Natural killer cell (primary cell): Measurements from ENCODE around the gene PRRT1B. TPM values are rescaled to one million over a fixed set of nuclear protein-coding genes. Genes with fewer than 3 reads are reported as not detected.

Source experiments
- ATAC-seq, 3 donors: fragments of 150-1000 bp in 2 of 3; fragments of 200-7000 bp in 1 of 3; cut with Tn5 transposase; 1 replicate in 1 of 3; 2 replicates in 2 of 3; pipeline ENCODE4 v1.10.0; 2021; ENCODE audit warnings: mild to moderate bottlenecking in 2 of 3, moderate library complexity in 2 of 3
- DNase-seq, 2 donors: peaks; one replicate each; pipeline versions ENCODE4 v3.0.0 to v3.0.0-alpha.2; 2013 to 2021; ENCODE audit warnings: mixed read lengths in 1 of 2
- H3K27ac ChIP-seq: one replicate; pipeline ENCODE4 v1.5.1; 2013; ENCODE audit warnings: mild to moderate bottlenecking, low read length
- H3K27me3 ChIP-seq: one replicate; pipeline ENCODE4 v1.6.1; 2013; ENCODE audit warnings: low read length; ENCODE audit not compliant: control insufficient read depth, insufficient read depth
- H3K36me3 ChIP-seq: one replicate; pipeline ENCODE4 v1.6.1; 2013; ENCODE audit warnings: low read length; ENCODE audit not compliant: control insufficient read depth, insufficient read depth
- H3K4me1 ChIP-seq: one replicate; pipeline ENCODE4 v1.6.1; 2013; ENCODE audit warnings: low read length; ENCODE audit not compliant: control insufficient read depth, insufficient read depth
- H3K4me3 ChIP-seq: one replicate; pipeline ENCODE4 v1.5.1; 2013; ENCODE audit warnings: low read length
- H3K9me3 ChIP-seq: one replicate; pipeline ENCODE4 v1.6.1; 2013; ENCODE audit warnings: low read length; ENCODE audit not compliant: control insufficient read depth, insufficient read depth
- H3K27ac Mint-ChIP-seq, 2 donors: one replicate each; pipeline ENCODE4 v1.8.0; 2022; ENCODE audit warnings: mild to moderate bottlenecking in 2 of 2, mixed read lengths in 2 of 2, moderate library complexity in 1 of 2
- H3K27me3 Mint-ChIP-seq, 2 donors: one replicate each; pipeline ENCODE4 v1.8.0; 2022; ENCODE audit warnings: low read depth in 2 of 2, mixed read lengths in 2 of 2
- H3K36me3 Mint-ChIP-seq: one replicate; pipeline ENCODE4 v1.8.0; 2022; ENCODE audit warnings: mixed read lengths
- H3K4me1 Mint-ChIP-seq, 2 donors: one replicate each; pipeline ENCODE4 v1.8.0; 2022; ENCODE audit warnings: mixed read lengths in 2 of 2
- H3K4me3 Mint-ChIP-seq: one replicate; pipeline ENCODE4 v1.8.0; 2022; ENCODE audit warnings: mild to moderate bottlenecking, moderate library complexity, mixed read lengths
- H3K9me3 Mint-ChIP-seq, 2 donors: one replicate each; pipeline ENCODE4 v1.8.0; 2022; ENCODE audit warnings: mixed read lengths in 2 of 2
- CTCF ChIP-seq: fragments of 200-600 bp; IDR thresholded peaks from one replicate; pipeline ENCODE4 v1.8.0; 2022; ENCODE audit warnings: antibody characterized with exemption
- WGBS: methylation state at CpG from one replicate; pipeline ENCODE4 v1.1.7; 2013; ENCODE audit warnings: missing lambda C conversion rate; ENCODE audit not compliant: insufficient coverage; 5-methylcytosine and 5-hydroxymethylcytosine counted together
- intact Hi-C: fragments of 100-400 bp; cut with micrococcal nuclease; formaldehyde crosslinking; loops from one replicate; pipeline ENCODE4 v1.14.2; 2022
- total RNA-seq, 4 donors: library from RNA; stranded (reverse); fragments of 120-200 nt in 1 of 4; gene quantifications; one replicate each; pipeline versions ENCODE4 v1.2.3 to v1.2.4, GENCODE V29; 2013 to 2022

The PRRT1B gene
- total RNA-seq, 3 donors from 2014 or later (not counting 1 experiment from before 2014, with no cell fraction given): not detected

- H3K27ac ChIP-seq: no peak overlapping the region
- peak overlapping the region; percentile 10 for H3K4me3 Mint-ChIP-seq
- no peaks in the 10 kb centered on the region for H3K36me3 Mint-ChIP-seq
- H3K4me1 Mint-ChIP-seq: peaks cover 40 to 44% of the 10 kb centered on the region in 2 donors
- no peaks in the 10 kb centered on the region for H3K27me3 ChIP-seq
- 87% methylated on average over 7 of the region's 7 CpGs for WGBS
- H3K36me3 ChIP-seq: peaks cover 45% of the 10 kb centered on the region
- peak in 1 of 2 donors; percentile 27 for DNase-seq
- intact Hi-C loops: no loop called here
- ATAC-seq: no peak
- H3K9me3 ChIP-seq: no peaks in the 10 kb centered on the region
- H3K27ac Mint-ChIP-seq: peak overlapping the region; percentile 79 to 81
- no peaks in the 10 kb centered on the region for H3K27me3 Mint-ChIP-seq
- no peak for TF ChIP-seq CTCF
- H3K4me1 ChIP-seq: peaks cover 47% of the 10 kb centered on the region
- no peaks in the 10 kb centered on the region for H3K9me3 Mint-ChIP-seq
- H3K4me3 ChIP-seq: no peak overlapping the region
Measured at GRCh38 chr9:131499254-131499767, 46.0 kb upstream of the PRRT1B start.

GRCh38 chr9:131500377-131500776 is 44.9 kb upstream of the PRRT1B start:
- H3K27ac ChIP-seq: peak overlapping the region; percentile 51
- H3K36me3 Mint-ChIP-seq: no peaks in the 10 kb centered on the region
- intact Hi-C loops: loop anchor here (5.0 kb wide), 1 partner anchor 237 kb away; no protein-coding TSS in a partner anchor
- peak overlapping the region; percentile 79 to 81 for H3K27ac Mint-ChIP-seq
- ATAC-seq (peak; percentile 49 to 65 (median 57)), DNase-seq (peak in 1 of 2 donors; percentile 93)
- peak overlapping the region; percentile 57 for H3K4me3 Mint-ChIP-seq
- no peak for TF ChIP-seq CTCF
- H3K9me3 Mint-ChIP-seq: no peaks in the 10 kb centered on the region
- H3K4me1 ChIP-seq: peaks cover 48% of the 10 kb centered on the region
- H3K27me3 Mint-ChIP-seq: no peaks in the 10 kb centered on the region
- H3K4me1 Mint-ChIP-seq: peaks cover 43 to 50% of the 10 kb centered on the region in 2 donors
- H3K36me3 ChIP-seq: peaks cover 35% of the 10 kb centered on the region
- 29% methylated on average over 12 of the region's 12 CpGs for WGBS
- no peaks in the 10 kb centered on the region for H3K27me3 ChIP-seq
- no peak overlapping the region for H3K4me3 ChIP-seq
- no peaks in the 10 kb centered on the region for H3K9me3 ChIP-seq

- intact Hi-C loops: loop anchor here (5.0 kb wide), 1 partner anchor 236 kb away; no protein-coding TSS in a partner anchor
- H3K27me3 ChIP-seq: no peaks in the 10 kb centered on the region
- peak overlapping the region; percentile 51 for H3K27ac ChIP-seq
- no peaks in the 10 kb centered on the region for H3K9me3 ChIP-seq
- Mint-ChIP-seq H3K4me3 (peak overlapping the region; percentile 80), H3K4me1 (peaks cover 43 to 50% of the 10 kb centered on the region in 2 donors), H3K9me3 (no peaks in the 10 kb centered on the region), H3K27ac (peak overlapping the region; percentile 79 to 81), H3K36me3 (no peaks in the 10 kb centered on the region), H3K27me3 (no peaks in the 10 kb centered on the region)
- H3K4me1 ChIP-seq: peaks cover 48% of the 10 kb centered on the region
- 67% methylated on average over 5 of the region's 5 CpGs for WGBS
- H3K4me3 ChIP-seq: no peak overlapping the region
- peak in 1 of 3 donors; percentile 6 for ATAC-seq
- H3K36me3 ChIP-seq: peaks cover 28% of the 10 kb centered on the region
- no peak for TF ChIP-seq CTCF
- peak in 1 of 2 donors; percentile 76 for DNase-seq
Measured at GRCh38 chr9:131500939-131501541, 44.3 kb upstream of the PRRT1B start.
